HS-5 (cell line): ENCODE measurements around the gene TMEM8B.
A peak's percentile ranks its signal among the peaks of the same experiment; 100 is the strongest.
"Not testable (repeated sequence)": the region's sequence is repeated elsewhere in the genome, so short reads cannot be mapped to it uniquely, and the experiment has no call there.

Experiments
- DNase-seq: peaks from one replicate; pipeline ENCODE4 v3.0.0-alpha.2; 2012; ENCODE audit warnings: low read depth

Gene TMEM8B

DNA sequence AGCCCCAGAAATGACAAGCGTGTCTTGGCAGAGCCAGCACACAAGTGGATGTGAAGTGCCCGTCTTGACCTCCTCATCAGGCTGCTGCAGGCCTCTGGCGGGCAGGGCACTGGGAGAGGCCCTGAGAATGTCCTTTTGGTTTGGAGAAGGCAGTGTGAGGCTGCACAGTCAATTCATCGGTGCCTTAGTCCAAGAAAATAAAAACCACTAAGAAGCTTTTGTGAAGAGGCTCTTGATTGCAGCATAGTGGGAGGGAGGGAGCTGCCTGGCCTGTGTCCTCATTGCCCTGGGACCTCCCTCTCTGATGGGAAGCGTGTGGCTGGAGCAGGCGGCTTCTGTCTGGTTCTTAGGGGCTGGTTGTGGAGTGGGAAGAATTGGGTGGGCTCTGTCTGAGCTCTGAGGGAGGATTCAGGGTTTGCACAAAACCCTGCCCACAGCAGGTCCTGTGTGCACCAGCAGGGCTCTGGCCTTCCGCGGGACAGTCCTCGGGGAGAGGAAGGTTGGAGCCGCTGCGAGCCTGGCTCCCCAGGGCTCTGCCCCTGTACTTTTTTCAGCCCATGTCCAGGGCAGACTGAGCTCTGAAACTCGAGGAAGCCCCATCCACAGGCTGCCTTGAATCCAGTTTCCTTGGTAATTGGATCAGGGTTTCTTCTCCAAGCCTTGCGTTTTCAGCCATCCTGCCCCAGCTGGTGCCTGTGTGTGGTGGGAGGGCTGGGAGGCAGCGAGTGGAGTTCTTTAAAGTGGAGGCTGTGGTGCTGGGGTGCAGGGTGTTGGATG, 78.1 kb downstream of the TMEM8B start:
- DNase-seq, result no peak

DNA sequence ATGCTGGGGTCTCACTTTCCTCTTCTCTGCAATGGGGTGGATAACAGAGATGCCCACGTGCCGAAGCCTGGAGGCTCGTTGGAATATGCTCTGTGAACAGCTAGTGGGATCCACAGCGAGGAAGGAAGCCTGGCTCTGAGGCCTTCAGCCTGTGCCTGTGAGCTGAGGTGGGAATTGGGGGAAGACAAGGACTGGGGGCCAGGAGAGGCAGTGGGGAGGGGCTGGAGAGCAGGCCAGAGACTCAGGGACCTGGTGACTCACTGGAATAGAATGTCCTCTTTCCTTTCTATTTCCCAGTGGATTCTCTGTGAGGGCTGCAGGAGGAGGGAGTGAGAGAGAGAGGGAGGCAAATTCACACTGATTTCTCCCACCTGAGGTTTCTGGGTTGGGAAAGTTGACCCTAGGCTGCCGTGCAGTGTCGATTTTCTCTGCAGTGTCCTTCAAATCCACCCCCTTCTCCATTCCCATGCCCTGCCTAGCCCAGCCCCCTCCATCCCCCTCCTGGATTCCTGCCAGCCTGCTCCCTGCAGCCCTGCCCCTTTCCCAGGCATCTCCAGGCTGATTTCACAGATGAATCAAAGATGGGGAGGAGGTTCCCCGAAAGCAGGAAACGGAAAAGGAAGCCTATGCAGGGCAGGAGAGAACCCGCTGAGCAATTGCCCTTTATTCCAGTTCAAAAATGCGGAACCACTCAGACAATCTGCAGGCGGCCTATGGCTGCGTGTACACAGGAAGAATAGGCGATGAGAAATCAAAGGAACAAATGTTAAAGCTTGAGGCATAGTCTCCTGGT, 78.9 kb downstream of the TMEM8B start:
- DNase-seq, result peak; percentile 86

DNA sequence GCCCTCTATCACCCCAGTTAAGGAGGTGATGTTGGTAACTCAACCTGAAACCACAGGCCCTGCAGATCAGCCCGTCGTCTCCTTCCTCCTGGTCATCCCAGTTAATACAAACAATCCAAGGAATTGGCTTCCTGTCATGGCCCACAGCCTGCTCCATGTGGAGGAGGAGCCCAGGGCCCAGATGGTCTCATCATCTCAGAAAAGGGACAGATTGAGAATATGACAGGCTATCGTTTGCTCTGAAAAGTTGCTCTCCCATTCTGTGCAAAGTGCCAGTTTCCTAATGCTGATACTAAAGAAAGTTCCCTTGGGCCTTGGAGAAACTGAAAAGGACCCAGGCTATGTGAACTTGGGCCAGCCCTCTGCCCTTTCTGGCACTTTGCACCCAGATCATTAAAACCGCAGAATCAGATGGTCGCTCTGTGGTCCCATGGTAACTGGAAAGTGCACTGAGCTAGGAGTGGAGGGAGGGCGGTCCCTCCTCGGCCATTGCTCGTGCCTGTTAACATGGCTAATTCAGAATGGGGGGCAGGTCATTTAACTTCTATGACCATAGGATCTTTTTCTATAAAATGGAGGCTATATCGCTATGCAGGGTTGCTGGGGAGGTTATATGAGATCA, 79.6 kb downstream of the TMEM8B start:
- no peak for DNase-seq

DNA sequence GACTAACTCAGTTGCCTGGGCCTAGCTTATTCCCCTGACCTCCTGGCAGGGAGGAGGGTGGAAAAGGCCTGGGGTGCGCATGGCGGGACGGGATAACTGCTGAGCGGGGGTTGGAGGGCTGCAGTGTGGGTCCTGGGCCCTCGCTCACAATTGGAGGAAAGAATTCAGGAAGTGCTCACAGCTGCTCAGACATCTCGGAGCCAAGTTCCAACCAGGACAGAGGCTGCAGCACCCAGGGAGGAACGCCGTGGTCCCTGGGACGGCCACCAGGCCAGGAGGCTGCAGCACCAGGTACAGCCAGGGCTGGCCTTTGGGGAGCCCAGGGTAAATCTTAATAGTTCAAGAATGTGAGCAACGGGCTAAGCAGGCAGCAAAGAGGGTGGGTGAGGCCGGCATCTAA, 80.2 kb downstream of the TMEM8B start, which contains the start of gene SPAAR:
Gene SPAAR, plus strand, starts transcription at position 217 of the 400 bp plus-strand sequence. CDS start 974 bp downstream, outside the sequence.
- no peak for DNase-seq

DNA sequence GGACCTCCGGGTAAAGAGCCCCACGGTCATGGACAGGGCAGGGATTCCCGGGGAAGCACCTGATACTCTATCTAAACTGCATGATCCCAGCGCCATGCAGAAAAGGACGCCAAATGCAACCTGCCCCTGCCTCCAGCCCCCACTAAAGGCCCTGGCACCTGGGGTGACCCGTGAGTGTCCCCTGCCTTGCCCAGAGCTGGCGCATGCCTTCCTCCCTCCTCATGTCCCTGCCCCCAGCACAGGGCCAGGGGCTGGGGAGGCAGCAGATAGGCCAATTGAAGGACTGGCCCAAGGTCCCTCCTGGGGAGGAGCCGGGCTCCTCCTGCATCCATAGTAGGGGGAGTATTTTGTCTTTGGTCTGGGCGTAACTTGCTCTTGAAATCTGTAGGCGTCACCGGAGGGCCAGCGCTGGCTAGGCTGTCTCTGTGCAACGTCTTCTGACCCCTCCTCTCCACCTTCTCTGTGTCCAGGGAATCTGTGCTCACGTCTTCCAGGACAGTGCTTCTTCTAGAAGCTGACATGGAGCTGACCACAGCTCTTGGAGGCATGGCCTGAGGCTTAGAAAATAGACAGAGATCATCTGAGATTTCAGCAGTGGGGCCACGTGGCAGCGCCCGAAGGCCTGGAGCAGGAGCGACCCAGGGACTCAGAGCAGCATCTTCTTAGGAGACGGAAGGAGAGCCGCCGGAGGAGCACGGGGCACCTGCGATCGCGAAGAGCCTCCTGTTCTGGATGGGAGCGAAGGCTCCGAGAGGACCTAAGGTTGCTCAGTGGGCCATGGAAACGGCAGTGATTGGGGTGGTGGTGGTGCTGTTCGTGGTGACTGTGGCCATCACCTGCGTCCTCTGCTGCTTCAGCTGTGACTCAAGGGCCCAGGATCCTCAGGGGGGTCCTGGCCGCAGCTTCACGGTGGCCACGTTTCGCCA, 80.9 kb downstream of the TMEM8B start:
- DNase-seq, result no peak

DNA sequence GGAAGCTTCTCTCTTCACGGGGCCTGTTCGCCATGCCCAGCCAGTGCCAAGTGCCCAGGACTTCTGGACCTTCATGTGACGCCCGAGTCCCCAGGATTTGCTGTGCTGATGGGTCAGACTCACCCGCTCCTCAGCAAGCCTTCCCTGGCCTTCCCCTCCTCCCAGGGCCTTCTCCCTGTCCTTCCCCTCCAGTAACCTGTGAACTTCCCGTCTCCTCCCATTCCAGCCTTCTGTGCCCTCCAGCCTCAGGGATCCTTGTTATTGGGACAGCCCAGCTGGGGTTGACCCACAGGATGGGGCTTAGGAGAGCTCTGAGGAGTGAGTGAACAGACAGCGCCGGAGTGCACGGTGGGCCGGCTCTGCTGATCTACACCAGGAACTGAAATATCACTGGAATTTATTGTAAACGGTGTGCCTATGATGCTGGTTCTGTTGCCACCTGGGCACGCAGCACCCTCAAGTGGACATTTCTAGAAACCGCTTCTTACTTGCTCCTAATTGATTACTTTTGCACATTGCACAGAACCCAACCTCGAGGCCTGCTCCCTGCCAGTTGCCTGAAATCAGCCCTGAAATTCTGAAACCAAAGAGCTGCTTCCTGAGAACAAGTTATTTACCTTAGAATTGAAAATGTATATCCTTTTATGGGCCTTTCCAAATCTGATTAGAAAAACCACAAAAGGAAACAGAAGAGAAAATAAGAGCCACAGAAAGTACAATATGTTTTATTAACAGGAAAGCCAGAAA, 81.8 kb downstream of the TMEM8B start:
- DNase-seq, result no peak

DNA sequence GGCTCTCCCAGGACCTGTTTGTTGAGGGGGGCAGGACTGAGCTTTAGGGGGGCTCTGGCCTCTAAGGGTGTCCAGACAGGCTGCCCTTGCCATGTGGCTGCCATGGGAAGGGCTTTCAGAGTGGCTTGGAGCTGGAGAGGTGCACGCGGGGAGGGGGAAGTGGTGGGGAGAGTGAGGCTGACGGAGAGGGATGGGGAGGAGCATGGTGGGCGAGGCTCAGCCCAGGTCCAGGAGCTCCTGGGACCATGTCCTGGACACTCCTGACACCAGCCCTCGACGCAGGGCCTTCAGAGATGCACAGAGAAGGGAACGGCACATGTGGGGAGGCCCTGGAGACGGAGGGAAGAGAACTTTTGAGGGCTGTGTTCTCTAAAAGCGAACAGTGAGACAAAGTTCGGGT, 82.7 kb downstream of the TMEM8B start:
- DNase-seq, result no peak

DNA sequence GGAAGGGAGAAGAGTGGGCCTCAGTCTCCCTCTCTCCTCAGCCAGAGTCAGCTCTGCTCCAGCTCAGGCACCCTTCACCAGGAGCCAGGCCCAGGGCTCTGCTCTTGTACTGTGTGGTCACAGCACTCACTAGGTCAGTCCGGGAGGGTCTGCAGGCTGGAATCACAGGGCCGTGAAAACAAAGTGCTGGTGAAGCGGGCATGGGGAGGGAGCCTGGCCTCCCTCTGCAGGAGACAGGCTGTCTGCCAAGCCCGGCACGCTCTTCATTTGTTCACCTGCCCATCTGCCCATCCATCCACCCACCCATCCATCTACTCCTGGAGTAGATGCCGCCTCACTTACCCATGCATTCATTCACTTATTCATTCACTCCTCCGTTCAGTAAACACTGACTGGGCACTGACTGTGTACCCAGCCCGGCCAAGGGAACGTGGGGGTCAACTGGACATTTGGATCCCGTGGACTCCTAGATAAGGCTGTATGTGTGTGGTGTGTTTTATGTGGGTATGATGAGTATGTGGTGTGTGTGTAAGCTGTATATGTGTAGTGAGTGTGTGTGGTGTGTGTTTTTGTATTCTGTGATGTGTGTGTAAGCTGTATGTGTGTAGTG, 83.9 kb downstream of the TMEM8B start:
- DNase-seq, result no peak

DNA sequence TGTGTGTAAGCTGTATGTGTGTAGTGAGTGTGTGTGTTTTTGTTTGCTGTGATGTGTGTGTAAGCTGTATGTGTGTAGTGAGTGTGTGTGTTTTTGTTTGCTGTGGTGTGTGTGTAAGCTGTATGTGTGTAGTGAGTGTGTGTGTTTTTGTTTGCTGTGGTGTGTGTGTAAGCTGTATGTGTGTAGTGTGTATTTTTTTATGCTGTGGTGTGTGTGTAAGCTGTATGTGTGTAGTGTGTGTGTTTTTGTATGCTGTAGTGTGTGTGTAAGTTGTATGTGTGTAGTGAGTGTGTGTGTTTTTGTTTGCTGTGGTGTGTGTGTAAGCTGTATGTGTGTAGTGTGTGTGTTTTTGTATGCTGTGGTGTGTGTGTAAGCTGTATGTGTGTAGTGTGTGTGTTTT, 84.4 kb downstream of the TMEM8B start:
- DNase-seq, result not testable (repeated sequence)

DNA sequence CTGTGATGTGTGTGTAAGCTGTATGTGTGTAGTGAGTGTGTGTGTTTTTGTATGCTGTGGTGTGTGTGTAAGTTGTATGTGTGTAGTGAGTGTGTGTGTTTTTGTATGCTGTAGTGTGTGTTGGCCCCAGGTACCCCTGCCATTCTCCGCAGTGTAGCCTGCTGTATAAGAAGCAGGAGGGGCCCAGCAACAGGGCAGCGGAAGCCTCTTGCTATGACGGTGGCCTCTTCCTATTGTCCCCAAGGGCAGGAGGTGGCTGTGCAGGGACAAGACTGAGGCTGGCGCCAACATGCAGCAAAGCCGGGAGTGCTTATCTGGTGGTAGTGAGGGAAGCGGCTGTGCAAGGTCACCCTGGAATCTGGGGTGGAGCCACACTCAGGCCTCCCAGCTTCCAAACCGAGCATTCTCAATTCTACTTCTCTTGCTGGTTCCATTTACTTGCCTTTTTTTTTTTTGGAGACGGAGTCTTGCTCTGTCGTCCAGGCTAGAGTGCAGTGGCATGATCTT, 85.3 kb downstream of the TMEM8B start:
- DNase-seq, result no peak
